ENCODE data around the gene FILIP1. TPM values are rescaled to one million over a fixed set of nuclear protein-coding genes. Genes with fewer than 3 reads are reported as not detected.

FILIP1 gene
- total RNA-seq, 1 donor = under 0.01 TPM

DNA sequence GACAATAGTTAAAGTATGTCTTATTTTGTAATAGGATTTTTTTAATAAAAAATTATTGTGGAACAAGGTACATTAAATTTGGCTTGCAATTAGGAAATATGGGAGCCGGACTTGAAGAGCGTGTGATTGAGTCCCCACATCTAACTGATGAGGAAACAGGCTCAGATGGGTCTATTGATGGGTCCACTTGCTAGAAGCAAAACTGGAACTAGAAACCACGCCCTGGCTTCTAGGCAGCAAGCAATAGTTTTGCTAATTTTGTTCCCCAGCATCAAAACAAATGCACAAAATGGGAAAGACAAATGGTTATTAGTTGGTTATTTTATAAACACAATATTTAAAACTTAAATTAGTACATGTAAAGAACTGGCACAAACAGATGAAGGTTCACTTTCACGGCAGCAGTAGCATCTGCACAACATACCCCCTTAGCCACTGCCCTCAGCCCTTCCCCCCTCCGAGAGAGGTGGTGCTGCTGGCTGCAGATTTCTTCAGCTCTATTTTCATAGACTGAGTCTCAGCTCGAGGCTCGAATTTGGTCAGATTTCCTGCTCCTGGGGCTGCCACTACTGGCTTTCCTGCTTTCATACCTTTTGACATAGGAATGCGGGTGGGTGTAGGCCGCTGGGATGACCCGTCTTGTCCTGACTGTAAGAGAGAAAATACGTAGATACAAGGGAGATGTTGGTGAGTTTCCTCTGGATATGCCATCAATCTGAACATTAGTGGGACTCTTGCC lies 185.2 kb downstream of the FILIP1 start:
- H3K4me3 ChIP-seq (ENCODE audit: low read length) = no peak overlapping the region
- peaks cover under 1% of the 10 kb centered on the region for H3K27me3 ChIP-seq (ENCODE audit: insufficient read depth, low read length)
- no peaks in the 10 kb centered on the region for H3K4me1 ChIP-seq (ENCODE audit: insufficient read depth, low read length)
- H3K9me3 ChIP-seq (ENCODE audit: low read depth, low read length) = no peaks in the 10 kb centered on the region

DNA sequence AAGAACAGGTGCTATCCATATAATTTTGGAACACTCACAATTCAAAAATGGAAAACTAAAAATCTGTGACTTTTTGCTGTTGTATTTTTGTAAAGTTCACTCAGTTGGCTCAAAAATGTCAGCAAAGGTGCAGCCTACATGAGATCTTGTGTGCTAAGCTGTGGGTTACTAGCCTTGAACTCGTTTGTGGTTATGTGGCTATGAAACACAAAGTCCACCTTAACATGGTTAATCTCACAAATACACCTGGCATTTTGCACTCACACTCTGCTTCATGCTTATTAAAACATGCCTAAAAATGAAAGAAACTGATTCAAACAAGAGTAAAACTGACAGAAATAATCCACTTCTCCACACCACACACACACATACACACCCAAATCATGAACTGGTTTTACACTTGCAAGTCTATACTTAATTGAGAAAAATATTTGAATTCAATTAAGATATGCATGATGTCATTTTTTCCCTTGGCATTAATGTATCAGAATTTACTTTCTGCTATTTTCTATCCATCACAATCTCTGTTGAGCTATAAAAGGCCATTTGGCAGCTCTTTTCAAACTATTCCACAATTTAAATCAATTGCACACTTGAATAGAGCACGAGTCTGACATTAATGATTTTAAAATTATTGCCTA lies 186.1 kb downstream of the FILIP1 start:
- no peaks in the 10 kb centered on the region for H3K4me1 ChIP-seq (ENCODE audit: insufficient read depth, low read length)
- no peak overlapping the region for H3K4me3 ChIP-seq (ENCODE audit: low read length)
- no peaks in the 10 kb centered on the region for H3K27me3 ChIP-seq (ENCODE audit: insufficient read depth, low read length)
- H3K9me3 ChIP-seq (ENCODE audit: low read depth, low read length) = no peaks in the 10 kb centered on the region

DNA sequence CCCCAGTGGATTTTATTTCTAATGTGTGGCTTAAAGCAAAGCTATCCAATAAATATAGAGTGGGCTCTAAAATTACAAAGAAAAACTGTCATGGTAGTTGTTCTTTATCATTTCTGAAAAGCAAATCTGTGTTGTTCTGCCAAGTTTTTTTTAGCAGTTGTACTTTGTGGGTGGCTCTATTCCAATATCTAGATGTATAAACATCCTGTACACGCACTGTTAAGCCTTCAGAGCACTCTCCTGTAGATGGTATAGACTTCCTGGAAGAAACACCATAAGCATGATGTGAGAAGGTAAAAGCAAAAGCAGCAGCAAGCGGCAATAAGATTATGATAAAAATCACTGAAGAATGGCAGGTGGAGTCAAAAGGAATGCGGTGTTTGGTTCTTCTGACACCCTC lies 187.5 kb downstream of the FILIP1 start:
- Histone ChIP-seq H3K4me1 (ENCODE audit: insufficient read depth, low read length) (no peaks in the 10 kb centered on the region), H3K4me3 (ENCODE audit: low read length) (no peak overlapping the region), H3K27me3 (ENCODE audit: insufficient read depth, low read length) (no peaks in the 10 kb centered on the region), H3K9me3 (ENCODE audit: low read depth, low read length) (no peaks in the 10 kb centered on the region)

DNA sequence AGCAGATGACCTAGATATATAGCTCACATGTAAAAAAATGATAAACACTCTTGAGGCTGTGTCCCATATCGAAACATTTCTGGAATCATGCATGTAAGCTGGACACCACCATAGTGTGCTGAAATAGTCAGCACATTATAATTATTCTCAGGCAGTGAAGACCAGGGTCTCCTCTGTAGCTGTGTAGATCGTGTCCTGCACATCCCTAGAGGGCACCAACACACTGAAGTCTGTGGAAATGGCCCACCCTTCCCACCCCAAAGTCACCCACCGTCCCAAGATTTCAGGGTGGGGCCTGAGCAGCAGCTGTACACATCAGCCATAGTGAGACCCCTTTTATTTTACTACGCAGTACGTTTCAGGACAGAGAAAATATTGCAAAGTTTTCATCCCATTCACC lies 188.0 kb downstream of the FILIP1 start:
- Histone ChIP-seq H3K9me3 (ENCODE audit: low read depth, low read length) (no peaks in the 10 kb centered on the region), H3K4me1 (ENCODE audit: insufficient read depth, low read length) (no peaks in the 10 kb centered on the region), H3K4me3 (ENCODE audit: low read length) (no peak overlapping the region), H3K27me3 (ENCODE audit: insufficient read depth, low read length) (no peaks in the 10 kb centered on the region)

DNA sequence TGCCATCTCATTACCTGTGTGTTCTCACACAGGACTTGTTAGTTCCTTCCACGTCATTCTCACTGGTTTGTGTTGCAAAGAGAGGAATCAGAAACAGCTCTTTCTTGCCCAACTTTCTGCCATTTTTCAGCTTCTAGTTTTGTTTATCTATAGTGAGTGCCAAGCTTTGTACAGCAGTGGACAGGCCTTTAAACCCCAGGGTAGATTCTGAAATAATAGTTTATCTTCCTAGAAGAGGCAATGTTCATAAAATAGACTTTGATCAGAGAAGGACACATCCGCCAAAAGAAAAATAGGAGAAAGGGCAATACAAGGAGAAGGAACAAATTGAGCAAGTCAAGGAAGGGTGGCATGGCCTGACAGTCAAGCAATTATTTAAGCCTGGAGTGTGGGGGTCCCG lies 191.3 kb downstream of the FILIP1 start:
- Histone ChIP-seq H3K4me3 (ENCODE audit: low read length) (no peak overlapping the region), H3K4me1 (ENCODE audit: insufficient read depth, low read length) (peaks cover 6% of the 10 kb centered on the region), H3K9me3 (ENCODE audit: low read depth, low read length) (no peaks in the 10 kb centered on the region), H3K27me3 (ENCODE audit: insufficient read depth, low read length) (no peaks in the 10 kb centered on the region)

DNA sequence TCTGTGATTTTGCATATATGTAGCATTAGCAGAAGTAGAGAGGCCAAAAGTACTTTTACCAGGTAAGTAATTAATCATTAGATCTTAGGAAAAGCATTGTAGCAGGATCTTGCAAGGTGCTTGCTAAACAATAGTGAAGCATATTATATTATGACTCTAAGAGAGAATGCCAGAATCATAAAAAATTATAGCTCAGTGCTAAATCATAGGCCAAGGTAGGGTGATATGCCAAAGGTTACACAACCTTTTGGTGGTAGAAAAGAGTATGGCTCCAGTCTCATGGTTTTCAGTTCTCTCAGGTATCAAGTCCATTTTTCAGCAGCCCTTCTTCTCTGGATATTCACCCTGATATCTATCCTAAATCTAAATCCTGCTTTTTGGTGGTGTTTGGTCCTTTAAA lies 192.1 kb downstream of the FILIP1 start:
- peaks cover 6% of the 10 kb centered on the region for H3K4me1 ChIP-seq (ENCODE audit: insufficient read depth, low read length)
- H3K4me3 ChIP-seq (ENCODE audit: low read length) = no peak overlapping the region
- H3K9me3 ChIP-seq (ENCODE audit: low read depth, low read length) = no peaks in the 10 kb centered on the region
- H3K27me3 ChIP-seq (ENCODE audit: insufficient read depth, low read length) = no peaks in the 10 kb centered on the region

DNA sequence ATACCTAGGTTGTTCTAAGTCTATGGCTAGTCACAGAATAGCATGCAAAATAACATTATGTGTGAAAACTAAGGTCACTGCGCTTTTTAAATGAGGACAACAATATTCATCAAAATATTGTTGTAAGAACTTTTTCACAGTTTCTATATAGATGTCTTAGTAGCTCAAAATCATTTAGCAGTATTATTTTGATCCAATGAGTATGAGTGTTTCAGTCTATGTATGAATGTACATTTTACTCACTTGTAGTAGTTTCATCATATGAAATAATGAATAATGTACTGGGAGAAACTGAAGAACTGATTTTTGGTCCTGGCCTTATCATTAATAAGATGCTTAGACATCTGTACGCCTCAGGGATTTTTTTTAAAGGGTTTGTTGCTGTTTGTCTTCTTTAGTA lies 192.5 kb downstream of the FILIP1 start:
- Histone ChIP-seq H3K4me3 (ENCODE audit: low read length) (no peak overlapping the region), H3K27me3 (ENCODE audit: insufficient read depth, low read length) (no peaks in the 10 kb centered on the region), H3K9me3 (ENCODE audit: low read depth, low read length) (no peaks in the 10 kb centered on the region), H3K4me1 (ENCODE audit: insufficient read depth, low read length) (peaks cover 6% of the 10 kb centered on the region)

DNA sequence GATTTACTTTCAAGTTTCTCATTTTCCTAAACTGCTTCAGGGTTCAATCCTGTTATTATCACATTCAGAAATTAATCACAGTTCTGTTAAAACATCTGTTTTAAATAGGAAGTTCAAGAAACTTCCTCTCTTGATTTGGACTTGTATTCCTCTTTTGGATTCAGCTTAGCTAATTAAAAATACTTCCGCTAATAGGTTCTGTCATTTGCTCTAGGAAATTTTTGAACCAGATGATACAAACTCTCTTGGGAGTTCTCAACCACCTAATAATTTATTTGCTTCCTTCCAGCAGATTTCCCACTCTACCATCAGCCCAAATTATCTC lies 193.1 kb downstream of the FILIP1 start:
- Histone ChIP-seq H3K9me3 (ENCODE audit: low read depth, low read length) (no peaks in the 10 kb centered on the region), H3K4me1 (ENCODE audit: insufficient read depth, low read length) (peaks cover 6% of the 10 kb centered on the region), H3K4me3 (ENCODE audit: low read length) (no peak overlapping the region), H3K27me3 (ENCODE audit: insufficient read depth, low read length) (no peaks in the 10 kb centered on the region)

DNA sequence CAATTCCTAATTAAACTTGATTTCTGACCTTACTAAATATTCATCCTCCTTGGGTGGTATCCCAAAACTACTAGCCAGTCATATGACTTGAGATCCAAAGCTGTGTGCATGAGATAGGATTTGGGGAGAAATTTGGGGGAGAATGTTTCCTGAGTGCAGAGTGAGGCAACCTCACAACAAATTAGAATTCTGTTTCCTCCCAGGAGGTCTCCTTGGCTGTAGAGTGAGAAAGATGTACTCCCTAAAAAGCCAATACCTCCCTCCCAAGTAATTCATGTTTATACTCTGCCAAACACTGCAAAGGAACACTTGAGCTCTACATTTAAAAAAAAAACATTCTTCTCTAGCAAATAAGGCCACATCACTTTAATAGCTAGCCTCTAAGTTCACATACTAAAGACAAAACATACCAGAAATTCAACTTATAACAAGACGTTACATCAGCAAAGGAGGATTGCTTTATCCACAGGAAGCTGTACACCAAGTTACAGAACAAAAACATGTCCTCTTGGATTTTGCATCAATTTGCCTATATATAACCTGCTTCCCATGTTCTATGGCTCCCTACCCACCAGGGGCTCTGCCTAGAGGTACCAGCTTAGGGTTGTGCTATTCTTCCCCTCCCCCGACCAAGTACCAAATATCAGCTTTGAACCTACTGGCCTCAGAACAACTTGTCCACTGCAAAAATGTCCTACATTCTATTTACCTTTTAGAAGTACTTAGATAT lies 193.6 kb downstream of the FILIP1 start:
- peaks cover 6% of the 10 kb centered on the region for H3K4me1 ChIP-seq (ENCODE audit: insufficient read depth, low read length)
- no peak overlapping the region for H3K4me3 ChIP-seq (ENCODE audit: low read length)
- no peaks in the 10 kb centered on the region for H3K27me3 ChIP-seq (ENCODE audit: insufficient read depth, low read length)
- no peaks in the 10 kb centered on the region for H3K9me3 ChIP-seq (ENCODE audit: low read depth, low read length)

DNA sequence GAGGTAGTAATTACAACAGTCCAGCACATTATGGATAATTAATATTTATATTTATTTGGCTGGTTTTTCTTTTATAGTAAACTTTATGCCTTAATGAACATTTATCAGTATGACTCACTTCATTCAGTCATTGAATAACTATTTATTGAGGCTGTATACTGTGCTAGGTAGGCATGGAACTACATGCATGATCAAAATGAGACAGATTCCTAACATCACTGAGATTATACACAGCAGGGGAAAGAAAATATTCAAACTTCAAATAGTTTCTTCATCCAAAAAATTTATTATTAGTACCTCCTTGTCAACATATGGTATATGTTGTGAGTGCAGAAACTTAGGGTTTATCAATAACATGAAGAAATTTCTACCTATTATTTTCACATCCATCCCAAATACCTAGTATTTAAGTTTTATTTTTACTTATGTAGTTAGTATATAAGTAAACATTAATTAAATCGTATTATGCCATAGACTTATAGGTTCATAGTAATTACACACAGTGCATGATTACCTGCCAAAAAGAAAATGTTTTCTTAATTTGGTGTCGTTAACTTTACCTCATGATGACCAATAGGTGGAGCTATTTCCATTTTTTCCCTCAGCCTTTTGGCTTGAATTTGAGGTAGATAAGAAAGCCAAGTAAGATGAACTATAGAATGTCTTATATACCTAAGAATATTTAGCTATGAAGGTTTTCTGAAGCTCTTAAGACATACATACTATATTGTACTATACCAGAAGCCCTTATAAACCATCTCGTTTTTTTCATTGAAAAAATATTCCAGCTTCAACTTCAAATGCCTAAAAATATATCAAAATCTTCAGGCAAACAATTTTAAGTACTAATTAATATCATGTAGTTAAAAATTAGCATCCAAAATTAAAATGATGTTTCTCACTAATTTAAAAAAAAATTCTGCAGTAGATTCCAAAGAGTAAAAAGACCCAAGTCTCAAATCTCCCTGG lies 196.5 kb downstream of the FILIP1 start:
- H3K9me3 ChIP-seq (ENCODE audit: low read depth, low read length) = no peaks in the 10 kb centered on the region
- no peaks in the 10 kb centered on the region for H3K27me3 ChIP-seq (ENCODE audit: insufficient read depth, low read length)
- H3K4me3 ChIP-seq (ENCODE audit: low read length) = no peak overlapping the region
- H3K4me1 ChIP-seq (ENCODE audit: insufficient read depth, low read length) = peaks cover 6% of the 10 kb centered on the region

DNA sequence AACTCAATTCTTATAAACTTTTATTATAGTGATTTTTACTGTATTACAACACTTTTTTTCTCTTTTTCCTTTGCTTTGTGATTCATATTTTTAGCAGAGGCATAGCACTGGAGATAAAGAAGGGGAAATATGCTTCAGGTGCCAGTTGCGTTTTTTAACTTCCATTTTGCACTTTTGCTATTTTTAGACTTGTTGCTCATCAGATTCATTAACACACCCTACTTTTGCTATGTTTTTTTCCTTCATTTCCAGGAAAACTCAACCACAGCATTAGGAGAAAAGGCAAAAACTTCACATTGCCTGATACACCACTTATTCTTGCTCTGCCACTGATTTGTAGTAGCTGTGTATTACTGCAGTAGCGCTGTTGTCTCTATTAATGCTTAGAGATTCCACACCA lies 201.0 kb downstream of the FILIP1 start:
- no peak overlapping the region for H3K4me3 ChIP-seq (ENCODE audit: low read length)

DNA sequence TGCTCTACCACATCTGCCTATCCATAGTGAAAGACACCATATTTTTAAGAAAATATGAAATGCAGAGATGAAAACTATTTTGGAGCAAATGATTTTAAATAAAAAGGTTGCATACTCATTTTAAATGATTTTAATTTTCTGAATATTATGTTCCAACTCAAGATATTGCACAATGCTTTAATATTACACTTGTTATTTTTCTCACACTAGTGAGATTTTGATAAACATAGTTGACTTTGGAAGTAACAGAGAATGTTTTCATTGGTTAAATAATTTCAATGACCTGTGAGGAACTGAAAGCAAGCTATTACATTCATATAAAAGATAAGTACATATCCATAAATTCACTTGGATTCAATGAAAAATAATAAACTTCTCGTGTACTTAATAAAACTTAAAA lies 201.9 kb downstream of the FILIP1 start:
- Histone ChIP-seq H3K4me3 (ENCODE audit: low read length) (no peak overlapping the region), H3K4me1 (ENCODE audit: insufficient read depth, low read length) (no peaks in the 10 kb centered on the region), H3K9me3 (ENCODE audit: low read depth, low read length) (no peaks in the 10 kb centered on the region), H3K27me3 (ENCODE audit: insufficient read depth, low read length) (no peaks in the 10 kb centered on the region)

More for the DNA sequence above, 201.0 kb downstream of the FILIP1 start:
- Histone ChIP-seq H3K9me3 (ENCODE audit: low read depth, low read length) (no peaks in the 10 kb centered on the region), H3K4me1 (ENCODE audit: insufficient read depth, low read length) (no peaks in the 10 kb centered on the region), H3K27me3 (ENCODE audit: insufficient read depth, low read length) (no peaks in the 10 kb centered on the region)

DNA sequence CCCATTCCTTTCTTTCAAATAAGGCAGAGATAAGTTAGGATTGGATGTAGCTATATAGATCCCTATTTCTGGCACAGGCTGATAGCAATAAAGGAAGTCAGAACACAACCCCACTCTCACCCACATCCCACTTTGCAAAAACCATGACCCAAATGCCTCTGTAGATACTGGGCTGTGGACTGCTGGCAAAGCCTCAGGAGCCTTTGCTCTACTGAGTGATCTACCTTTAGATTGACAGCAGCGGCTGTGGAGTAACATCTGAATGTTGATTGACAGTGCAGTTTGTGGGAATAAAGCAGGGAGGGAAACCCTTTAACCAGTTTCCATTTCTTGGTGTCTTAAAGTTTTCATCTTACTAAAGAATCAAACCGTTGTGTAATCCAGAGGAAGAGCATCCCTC lies 202.3 kb downstream of the FILIP1 start:
- H3K4me3 ChIP-seq (ENCODE audit: low read length) = no peak overlapping the region
- no peaks in the 10 kb centered on the region for H3K27me3 ChIP-seq (ENCODE audit: insufficient read depth, low read length)
- no peaks in the 10 kb centered on the region for H3K9me3 ChIP-seq (ENCODE audit: low read depth, low read length)
- H3K4me1 ChIP-seq (ENCODE audit: insufficient read depth, low read length) = no peaks in the 10 kb centered on the region

DNA sequence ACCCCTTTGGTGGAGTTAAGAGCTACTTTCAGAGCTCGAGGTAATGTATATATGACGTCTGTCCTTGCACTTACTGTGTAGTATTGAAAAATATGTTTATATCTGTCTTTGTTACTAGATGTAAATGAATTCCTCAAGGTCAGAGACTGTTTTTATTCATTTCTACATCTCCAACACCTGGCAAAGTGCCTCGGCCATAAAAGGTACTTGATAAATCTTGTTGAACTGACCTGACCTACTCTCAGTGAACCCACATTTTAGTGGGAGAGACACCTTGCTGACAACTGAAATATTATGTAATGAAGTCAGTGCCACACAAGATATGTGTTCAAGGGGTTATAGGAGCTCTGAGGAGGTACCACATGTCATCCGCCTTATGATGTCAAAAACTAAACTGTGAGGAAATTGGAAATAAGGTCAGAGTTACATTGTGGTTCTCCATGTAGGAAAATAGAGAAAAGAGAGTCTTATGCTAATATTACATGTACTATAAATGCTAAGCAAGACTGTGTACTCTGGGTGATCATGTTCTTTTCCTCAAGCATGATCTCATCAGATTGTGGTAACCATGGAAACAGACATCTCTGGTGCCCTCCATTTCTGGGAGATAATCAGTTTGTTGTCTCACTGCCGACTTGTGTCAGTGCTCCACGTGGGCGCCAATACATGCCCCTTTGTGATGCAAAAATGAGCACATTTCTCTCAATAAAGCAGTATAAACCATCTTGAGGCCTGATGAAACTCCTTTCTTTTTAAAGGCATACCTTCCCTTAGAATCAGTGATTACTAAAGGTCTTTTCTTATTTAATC lies 203.3 kb downstream of the FILIP1 start:
- H3K4me3 ChIP-seq (ENCODE audit: low read length) = no peak overlapping the region

More for the DNA sequence above, 203.3 kb downstream of the FILIP1 start:
- Histone ChIP-seq H3K4me1 (ENCODE audit: insufficient read depth, low read length) (peaks cover 5% of the 10 kb centered on the region), H3K27me3 (ENCODE audit: insufficient read depth, low read length) (no peaks in the 10 kb centered on the region), H3K9me3 (ENCODE audit: low read depth, low read length) (no peaks in the 10 kb centered on the region)
